SK-N-MC (cell line): ENCODE data around the gene OCLN.

Experiments used
- EZH2 ChIP-seq: fragments of 200-600 bp; sonication (generic); IDR thresholded peaks from one replicate; pipeline ENCODE4 v1.6.1; 2017; ENCODE audit warnings: antibody characterized with exemption
- POLR2AphosphoS5 ChIP-seq: IDR thresholded peaks from 2 replicates; pipeline ENCODE4 v1.6.1; 2012; ENCODE audit warnings: mild to moderate bottlenecking, low read depth, low read length, borderline replicate concordance

DNA sequence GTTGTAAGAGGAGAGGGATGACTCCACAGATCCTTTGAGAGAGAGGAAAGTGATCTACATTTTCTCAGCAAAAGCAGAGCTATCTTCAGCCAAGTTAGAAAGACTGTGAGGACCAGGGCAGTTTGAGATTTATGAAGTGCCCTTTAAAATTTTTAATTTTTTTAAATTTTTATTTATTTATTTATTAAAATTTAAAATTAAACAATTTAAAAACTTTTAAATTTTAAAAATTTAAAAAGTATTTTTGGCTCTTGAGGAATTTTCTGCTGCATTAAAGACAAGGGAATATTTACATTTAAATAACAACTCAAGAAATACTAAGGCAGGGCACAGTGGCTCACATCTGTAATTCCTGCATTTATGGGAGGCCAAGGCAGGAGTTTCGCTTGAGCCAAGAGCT is 30.4 kb upstream of the OCLN start:
- TF ChIP-seq EZH2 (no peak), POLR2AphosphoS5 (no peak)
